ENCODE measurements around the gene PCGF3. TPM values are rescaled to one million over a fixed set of nuclear protein-coding genes. Genes with fewer than 3 reads are reported as not detected.

Gene PCGF3
- total RNA-seq, 1 experiment from 2014 or later: 83.9 TPM

DNA sequence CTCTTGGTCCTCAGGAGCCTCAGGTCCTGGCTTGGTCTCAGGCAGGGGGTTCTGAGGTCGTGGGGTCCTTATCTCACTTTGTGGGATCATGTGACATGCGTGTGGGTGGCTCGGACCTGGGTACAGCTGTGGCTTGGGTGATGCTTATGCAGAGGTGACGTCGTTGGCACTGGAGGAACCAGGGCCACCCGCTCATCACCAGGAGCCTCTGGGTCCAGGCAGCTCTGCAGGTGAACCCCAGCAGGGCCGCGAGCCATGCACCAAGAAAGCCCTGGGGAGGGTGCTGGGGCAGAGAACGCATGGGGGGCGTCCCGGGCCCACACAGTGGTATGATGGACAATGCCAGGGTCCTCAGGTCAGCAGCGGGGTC lies 40.3 kb upstream of the PCGF3 start:
- no peaks in the 10 kb centered on the region for H3K36me3 ChIP-seq (ENCODE audit: insufficient read depth, low read length, poor library complexity, severe bottlenecking)
- ChIA-PET POLR2A (ENCODE audit: low non-redundant PET) (no interaction called here), CTCF (no interaction called here)
- intact Hi-C loops (cut with micrococcal nuclease; ENCODE audit: unreplicated experiment): no loop called here
- H3K4me3 ChIP-seq (ENCODE audit: low read depth, low read length, poor library complexity, severe bottlenecking): no peak overlapping the region
- H3K27ac ChIP-seq (ENCODE audit: low read depth, low read length, poor library complexity, severe bottlenecking): no peak overlapping the region
- TF ChIP-seq, protein P1, sequence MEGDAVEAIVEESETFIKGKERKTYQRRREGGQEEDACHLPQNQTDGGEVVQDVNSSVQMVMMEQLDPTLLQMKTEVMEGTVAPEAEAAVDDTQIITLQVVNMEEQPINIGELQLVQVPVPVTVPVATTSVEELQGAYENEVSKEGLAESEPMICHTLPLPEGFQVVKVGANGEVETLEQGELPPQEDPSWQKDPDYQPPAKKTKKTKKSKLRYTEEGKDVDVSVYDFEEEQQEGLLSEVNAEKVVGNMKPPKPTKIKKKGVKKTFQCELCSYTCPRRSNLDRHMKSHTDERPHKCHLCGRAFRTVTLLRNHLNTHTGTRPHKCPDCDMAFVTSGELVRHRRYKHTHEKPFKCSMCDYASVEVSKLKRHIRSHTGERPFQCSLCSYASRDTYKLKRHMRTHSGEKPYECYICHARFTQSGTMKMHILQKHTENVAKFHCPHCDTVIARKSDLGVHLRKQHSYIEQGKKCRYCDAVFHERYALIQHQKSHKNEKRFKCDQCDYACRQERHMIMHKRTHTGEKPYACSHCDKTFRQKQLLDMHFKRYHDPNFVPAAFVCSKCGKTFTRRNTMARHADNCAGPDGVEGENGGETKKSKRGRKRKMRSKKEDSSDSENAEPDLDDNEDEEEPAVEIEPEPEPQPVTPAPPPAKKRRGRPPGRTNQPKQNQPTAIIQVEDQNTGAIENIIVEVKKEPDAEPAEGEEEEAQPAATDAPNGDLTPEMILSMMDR (conservative IDR thresholded peaks at IDR 0.05; ENCODE audit: low read depth, low read length): no peak
- no peak for TF ChIP-seq EZH2 (IDR thresholded peaks at IDR 0.05; ENCODE audit: borderline replicate concordance, low read depth, low read length, poor library complexity, severe bottlenecking)
- H3K9me3 ChIP-seq (ENCODE audit: low read depth, low read length, poor library complexity, severe bottlenecking): no peaks in the 10 kb centered on the region
- BruUV-seq (replicated peaks): no TSS peak
- DNase-seq (ENCODE audit: low spot score): no peak
- H3K4me1 ChIP-seq (ENCODE audit: insufficient read depth, low read length, poor library complexity, severe bottlenecking): peaks cover 4% of the 10 kb centered on the region
- H3K27me3 ChIP-seq (replicated peaks; ENCODE audit: insufficient read depth, low read depth, low read length, poor library complexity): no peaks in the 10 kb centered on the region

DNA sequence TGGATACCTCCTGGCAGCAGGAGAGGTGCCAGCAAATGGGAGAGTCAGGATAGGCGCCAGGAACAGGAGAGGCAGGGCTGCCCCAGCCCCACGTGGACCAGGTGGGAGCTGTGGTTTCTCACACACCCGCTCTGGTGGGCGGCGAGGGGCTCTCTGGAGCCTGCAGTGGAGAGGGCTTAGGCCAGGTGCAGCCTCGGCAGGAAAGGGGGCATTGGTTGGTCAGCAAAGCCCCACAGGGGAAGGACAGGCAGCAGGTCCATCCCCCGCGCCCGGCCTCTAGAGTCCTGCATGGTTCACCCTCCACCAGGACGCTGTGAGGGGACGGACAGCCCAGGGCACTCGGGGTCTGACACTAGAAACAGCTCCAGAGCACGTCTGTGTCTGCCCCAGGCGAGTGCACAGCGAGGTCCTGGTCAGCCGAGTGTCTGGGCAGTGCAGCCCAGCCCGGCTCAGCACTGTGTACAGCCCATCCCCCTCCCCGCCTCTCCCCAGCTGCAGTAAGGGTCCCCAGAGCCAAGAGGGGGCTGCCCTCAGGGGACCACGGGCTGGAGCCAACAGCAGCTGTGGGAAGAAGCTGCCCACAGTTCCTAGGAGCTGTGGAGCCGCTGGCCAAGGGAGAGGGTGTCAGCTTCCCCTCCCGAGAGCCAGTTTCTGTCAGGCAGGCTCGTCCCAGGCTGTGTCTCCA lies 39.7 kb upstream of the PCGF3 start:
- ChIA-PET POLR2A (ENCODE audit: low non-redundant PET) (no interaction called here), CTCF (interaction anchor here (0.6 kb wide), 1 partner anchor 105 kb away, joined by 4 read pairs; no protein-coding TSS in a partner anchor)
- peaks cover 4% of the 10 kb centered on the region for H3K4me1 ChIP-seq (ENCODE audit: insufficient read depth, low read length, poor library complexity, severe bottlenecking)
- H3K27ac ChIP-seq (ENCODE audit: low read depth, low read length, poor library complexity, severe bottlenecking): no peak overlapping the region
- no peak for TF ChIP-seq EZH2 (IDR thresholded peaks at IDR 0.05; ENCODE audit: borderline replicate concordance, low read depth, low read length, poor library complexity, severe bottlenecking)
- TF ChIP-seq, protein P1 (conservative IDR thresholded peaks at IDR 0.05; ENCODE audit: low read depth, low read length): no peak
- H3K9me3 ChIP-seq (ENCODE audit: low read depth, low read length, poor library complexity, severe bottlenecking): no peaks in the 10 kb centered on the region
- no peaks in the 10 kb centered on the region for H3K27me3 ChIP-seq (replicated peaks; ENCODE audit: insufficient read depth, low read depth, low read length, poor library complexity)
- H3K4me3 ChIP-seq (ENCODE audit: low read depth, low read length, poor library complexity, severe bottlenecking): no peak overlapping the region
- intact Hi-C loops (cut with micrococcal nuclease; ENCODE audit: unreplicated experiment): no loop called here
- BruUV-seq (replicated peaks): no TSS peak
- DNase-seq (ENCODE audit: low spot score): no peak
- peaks cover 4% of the 10 kb centered on the region for H3K36me3 ChIP-seq (ENCODE audit: insufficient read depth, low read length, poor library complexity, severe bottlenecking)

DNA sequence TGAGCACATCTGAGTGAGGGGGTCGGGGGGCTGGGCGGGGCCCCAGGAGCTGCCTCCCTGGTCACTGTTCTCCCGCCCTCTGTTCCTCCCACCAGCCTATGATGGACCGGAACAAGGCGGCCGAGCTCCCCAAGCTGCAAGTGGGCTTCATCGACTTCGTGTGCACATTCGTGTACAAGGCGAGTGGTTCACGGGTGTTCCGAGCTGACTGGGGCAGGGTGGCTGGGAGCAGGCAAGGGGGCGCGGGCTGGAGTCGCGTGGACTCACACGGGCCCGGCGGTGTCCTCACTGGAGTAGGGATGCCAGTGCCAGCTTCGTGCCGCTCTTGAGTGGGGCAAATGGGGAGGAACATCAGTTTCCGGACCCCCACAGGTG lies 39.2 kb upstream of the PCGF3 start:
- Histone ChIP-seq H3K4me3 (ENCODE audit: low read depth, low read length, poor library complexity, severe bottlenecking) (no peak overlapping the region), H3K27ac (ENCODE audit: low read depth, low read length, poor library complexity, severe bottlenecking) (no peak overlapping the region), H3K4me1 (ENCODE audit: insufficient read depth, low read length, poor library complexity, severe bottlenecking) (peaks cover 4% of the 10 kb centered on the region), H3K36me3 (ENCODE audit: insufficient read depth, low read length, poor library complexity, severe bottlenecking) (peaks cover 9% of the 10 kb centered on the region), H3K9me3 (ENCODE audit: low read depth, low read length, poor library complexity, severe bottlenecking) (no peaks in the 10 kb centered on the region), H3K27me3 (replicated peaks; ENCODE audit: insufficient read depth, low read depth, low read length, poor library complexity) (no peaks in the 10 kb centered on the region)
- BruUV-seq (replicated peaks): no TSS peak
- intact Hi-C loops (cut with micrococcal nuclease; ENCODE audit: unreplicated experiment): no loop called here
- no peak for DNase-seq (ENCODE audit: low spot score)
- TF ChIP-seq, protein P1 (conservative IDR thresholded peaks at IDR 0.05; ENCODE audit: low read depth, low read length): no peak
- TF ChIP-seq EZH2 (IDR thresholded peaks at IDR 0.05; ENCODE audit: borderline replicate concordance, low read depth, low read length, poor library complexity, severe bottlenecking): no peak
- POLR2A ChIA-PET (ENCODE audit: low non-redundant PET): no interaction called here
- CTCF ChIA-PET: interaction anchor here (0.6 kb wide), 1 partner anchor 105 kb away, joined by 4 read pairs; no protein-coding TSS in a partner anchor

Data from A673 (cell line).